Measurements from ENCODE around the gene MOXD1.

The MOXD1 gene

DNA sequence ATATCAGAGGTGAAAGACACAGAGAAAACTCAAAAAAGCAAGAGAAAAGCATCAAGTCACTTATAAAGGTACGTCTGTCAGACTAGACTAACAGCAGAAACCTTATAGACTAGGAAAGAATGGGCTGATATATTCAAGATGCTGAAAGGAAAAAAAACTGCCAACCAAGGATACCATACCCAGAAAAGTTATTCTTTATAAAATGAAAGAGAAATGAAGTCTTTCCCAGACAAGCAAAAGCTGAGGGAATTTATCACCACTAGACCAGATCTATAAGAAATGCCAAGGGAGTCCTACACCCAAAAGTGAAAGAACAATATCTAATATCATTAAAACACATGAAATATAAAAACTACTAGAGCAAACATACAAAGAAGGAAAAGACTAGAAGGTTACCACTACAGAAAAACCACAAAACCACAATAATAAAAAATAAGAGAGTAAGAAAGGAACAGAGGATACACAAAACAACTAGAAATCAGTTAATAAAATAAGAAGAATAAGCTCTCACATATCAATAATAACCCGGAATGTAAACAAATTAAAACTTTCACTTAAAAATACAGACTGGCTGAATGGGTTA lies 6.2 kb downstream of the MOXD1 start:
- Histone ChIP-seq H3K79me2 (ENCODE audit: insufficient read depth, low read length) (no peaks in the 10 kb centered on the region), H3K9me3 (ENCODE audit: low read length) (peaks cover 4% of the 10 kb centered on the region), H3K4me3 (ENCODE audit: low read depth, low read length, poor library complexity, severe bottlenecking) (no peak overlapping the region), H4K20me1 (ENCODE audit: insufficient read depth, low read length) (no peaks in the 10 kb centered on the region), H3K4me2 (ENCODE audit: low read length) (no peak overlapping the region), H3K9ac (ENCODE audit: low read length) (no peak overlapping the region), H3K27me3 (ENCODE audit: insufficient read depth, low read length) (no peaks in the 10 kb centered on the region), H3K27ac (ENCODE audit: low read depth, low read length, poor library complexity, severe bottlenecking) (no peak overlapping the region), H3K36me3 (ENCODE audit: insufficient read depth, low read length) (no peaks in the 10 kb centered on the region), H3F3A (ENCODE audit: insufficient read depth, low read length) (peaks cover 4% of the 10 kb centered on the region; the same call in 1 of the 2 replicates), H3K9me2 (ENCODE audit: low read depth, low read length) (no peaks in the 10 kb centered on the region), H2AFZ (ENCODE audit: low read length) (no peak overlapping the region), H3K4me1 (ENCODE audit: insufficient read depth, low read length, severe bottlenecking) (peaks cover 16% of the 10 kb centered on the region)
- TF ChIP-seq, protein P1, sequence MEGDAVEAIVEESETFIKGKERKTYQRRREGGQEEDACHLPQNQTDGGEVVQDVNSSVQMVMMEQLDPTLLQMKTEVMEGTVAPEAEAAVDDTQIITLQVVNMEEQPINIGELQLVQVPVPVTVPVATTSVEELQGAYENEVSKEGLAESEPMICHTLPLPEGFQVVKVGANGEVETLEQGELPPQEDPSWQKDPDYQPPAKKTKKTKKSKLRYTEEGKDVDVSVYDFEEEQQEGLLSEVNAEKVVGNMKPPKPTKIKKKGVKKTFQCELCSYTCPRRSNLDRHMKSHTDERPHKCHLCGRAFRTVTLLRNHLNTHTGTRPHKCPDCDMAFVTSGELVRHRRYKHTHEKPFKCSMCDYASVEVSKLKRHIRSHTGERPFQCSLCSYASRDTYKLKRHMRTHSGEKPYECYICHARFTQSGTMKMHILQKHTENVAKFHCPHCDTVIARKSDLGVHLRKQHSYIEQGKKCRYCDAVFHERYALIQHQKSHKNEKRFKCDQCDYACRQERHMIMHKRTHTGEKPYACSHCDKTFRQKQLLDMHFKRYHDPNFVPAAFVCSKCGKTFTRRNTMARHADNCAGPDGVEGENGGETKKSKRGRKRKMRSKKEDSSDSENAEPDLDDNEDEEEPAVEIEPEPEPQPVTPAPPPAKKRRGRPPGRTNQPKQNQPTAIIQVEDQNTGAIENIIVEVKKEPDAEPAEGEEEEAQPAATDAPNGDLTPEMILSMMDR (IDR thresholded peaks at IDR 0.05; ENCODE audit: low read length): no peak
- no peak for TF ChIP-seq EZH2 (IDR thresholded peaks at IDR 0.05; ENCODE audit: borderline replicate concordance, low read length)

DNA sequence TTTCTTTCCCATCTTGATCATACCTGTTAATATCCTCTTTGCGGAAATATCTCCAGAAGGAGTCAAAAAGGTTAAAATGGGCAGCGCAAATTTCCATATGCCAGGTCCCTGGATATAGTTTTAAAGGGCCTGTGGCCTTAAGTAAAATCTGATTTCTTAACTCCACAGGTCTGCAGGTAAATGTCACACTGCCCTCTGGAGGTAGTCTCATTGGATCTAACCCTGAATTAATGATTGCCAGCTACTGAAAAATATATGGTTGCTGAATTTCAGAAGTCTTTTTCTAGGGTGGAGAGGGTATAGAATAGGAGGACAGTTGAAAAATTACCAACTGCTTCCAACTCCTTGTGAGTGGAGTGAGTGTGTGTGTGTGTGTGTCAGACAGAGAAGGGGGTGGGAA lies 8.5 kb downstream of the MOXD1 start:
- Histone ChIP-seq H3K27ac (ENCODE audit: low read depth, low read length, poor library complexity, severe bottlenecking) (no peak overlapping the region), H3K9me2 (ENCODE audit: low read depth, low read length) (no peaks in the 10 kb centered on the region), H3K79me2 (ENCODE audit: insufficient read depth, low read length) (no peaks in the 10 kb centered on the region), H3K27me3 (ENCODE audit: insufficient read depth, low read length) (no peaks in the 10 kb centered on the region), H3K9me3 (ENCODE audit: low read length) (peaks cover 4% of the 10 kb centered on the region), H3K4me1 (ENCODE audit: insufficient read depth, low read length, severe bottlenecking) (peaks cover 27% of the 10 kb centered on the region), H3K9ac (ENCODE audit: low read length) (no peak overlapping the region), H3K4me2 (ENCODE audit: low read length) (no peak overlapping the region), H2AFZ (ENCODE audit: low read length) (no peak overlapping the region), H3K36me3 (ENCODE audit: insufficient read depth, low read length) (no peaks in the 10 kb centered on the region), H4K20me1 (ENCODE audit: insufficient read depth, low read length) (no peaks in the 10 kb centered on the region), H3K4me3 (ENCODE audit: low read depth, low read length, poor library complexity, severe bottlenecking) (no peak overlapping the region), H3F3A (ENCODE audit: insufficient read depth, low read length) (no peaks in the 10 kb centered on the region)
- TF ChIP-seq, protein P1 (IDR thresholded peaks at IDR 0.05; ENCODE audit: low read length): peak; percentile 78
- no peak for TF ChIP-seq EZH2 (IDR thresholded peaks at IDR 0.05; ENCODE audit: borderline replicate concordance, low read length)

DNA sequence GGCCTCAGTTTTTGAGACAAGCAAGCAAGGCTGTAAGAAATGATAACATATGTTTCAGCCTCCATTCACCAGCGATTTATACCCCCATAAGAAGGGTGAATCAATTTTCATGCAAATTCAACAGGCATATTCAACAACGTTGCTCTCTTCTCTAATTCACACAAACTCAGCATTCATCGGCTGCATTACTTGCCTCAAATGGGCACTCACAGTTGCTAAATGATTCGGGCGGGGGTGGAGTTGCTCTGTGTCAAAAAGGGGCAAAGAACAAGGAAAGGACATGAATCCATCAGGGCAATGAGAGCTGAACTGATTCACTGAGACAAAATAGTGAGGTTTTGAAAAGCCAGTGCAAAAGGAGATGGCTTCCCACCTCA lies 9.0 kb downstream of the MOXD1 start:
- TF ChIP-seq, protein P1 (IDR thresholded peaks at IDR 0.05; ENCODE audit: low read length): no peak
- TF ChIP-seq EZH2 (IDR thresholded peaks at IDR 0.05; ENCODE audit: borderline replicate concordance, low read length): no peak
- Histone ChIP-seq H3K4me3 (ENCODE audit: low read depth, low read length, poor library complexity, severe bottlenecking) (no peak overlapping the region), H4K20me1 (ENCODE audit: insufficient read depth, low read length) (no peaks in the 10 kb centered on the region), H3K9ac (ENCODE audit: low read length) (no peak overlapping the region), H3K9me3 (ENCODE audit: low read length) (peaks cover 4% of the 10 kb centered on the region), H2AFZ (ENCODE audit: low read length) (no peak overlapping the region), H3K79me2 (ENCODE audit: insufficient read depth, low read length) (no peaks in the 10 kb centered on the region), H3K9me2 (ENCODE audit: low read depth, low read length) (no peaks in the 10 kb centered on the region), H3K27ac (ENCODE audit: low read depth, low read length, poor library complexity, severe bottlenecking) (no peak overlapping the region), H3K4me1 (ENCODE audit: insufficient read depth, low read length, severe bottlenecking) (peaks cover 27% of the 10 kb centered on the region), H3K27me3 (ENCODE audit: insufficient read depth, low read length) (no peaks in the 10 kb centered on the region), H3K36me3 (ENCODE audit: insufficient read depth, low read length) (no peaks in the 10 kb centered on the region), H3K4me2 (ENCODE audit: low read length) (no peak overlapping the region), H3F3A (ENCODE audit: insufficient read depth, low read length) (no peaks in the 10 kb centered on the region)

Data from OCI-LY1 (cell line).